ENCODE data around the gene CSTB. TPM values are rescaled to one million over a fixed set of nuclear protein-coding genes. Genes with fewer than 3 reads are reported as not detected.

Gene CSTB
- polyA plus RNA-seq, 3 donors, result 45.4 to 49.4 (median 47.3) TPM

DNA sequence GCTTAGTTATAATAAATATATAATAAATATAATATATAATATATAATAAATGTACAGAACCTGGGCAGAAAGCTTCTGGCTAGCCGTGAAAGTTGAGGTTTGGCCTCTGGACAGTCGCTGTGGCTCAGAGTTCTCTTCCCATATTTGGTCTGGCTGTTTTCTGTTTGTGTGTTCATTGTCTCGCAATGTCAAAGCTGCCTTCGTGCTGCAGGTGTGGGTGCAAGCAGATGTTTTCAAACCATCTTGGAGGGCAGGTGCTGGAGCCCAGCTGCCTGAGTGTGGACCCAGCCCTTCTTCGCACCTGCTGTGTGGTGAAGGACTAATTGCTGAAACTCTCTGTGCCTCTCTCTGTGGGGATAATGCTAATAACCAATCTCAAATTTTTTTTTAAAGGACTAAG lies 3.6 kb upstream of the CSTB start:
- no peak for DNase-seq (ENCODE audit: extremely low read depth in 1 of 11, low read depth in 9 of 11, low spot score in 4 of 11)

DNA sequence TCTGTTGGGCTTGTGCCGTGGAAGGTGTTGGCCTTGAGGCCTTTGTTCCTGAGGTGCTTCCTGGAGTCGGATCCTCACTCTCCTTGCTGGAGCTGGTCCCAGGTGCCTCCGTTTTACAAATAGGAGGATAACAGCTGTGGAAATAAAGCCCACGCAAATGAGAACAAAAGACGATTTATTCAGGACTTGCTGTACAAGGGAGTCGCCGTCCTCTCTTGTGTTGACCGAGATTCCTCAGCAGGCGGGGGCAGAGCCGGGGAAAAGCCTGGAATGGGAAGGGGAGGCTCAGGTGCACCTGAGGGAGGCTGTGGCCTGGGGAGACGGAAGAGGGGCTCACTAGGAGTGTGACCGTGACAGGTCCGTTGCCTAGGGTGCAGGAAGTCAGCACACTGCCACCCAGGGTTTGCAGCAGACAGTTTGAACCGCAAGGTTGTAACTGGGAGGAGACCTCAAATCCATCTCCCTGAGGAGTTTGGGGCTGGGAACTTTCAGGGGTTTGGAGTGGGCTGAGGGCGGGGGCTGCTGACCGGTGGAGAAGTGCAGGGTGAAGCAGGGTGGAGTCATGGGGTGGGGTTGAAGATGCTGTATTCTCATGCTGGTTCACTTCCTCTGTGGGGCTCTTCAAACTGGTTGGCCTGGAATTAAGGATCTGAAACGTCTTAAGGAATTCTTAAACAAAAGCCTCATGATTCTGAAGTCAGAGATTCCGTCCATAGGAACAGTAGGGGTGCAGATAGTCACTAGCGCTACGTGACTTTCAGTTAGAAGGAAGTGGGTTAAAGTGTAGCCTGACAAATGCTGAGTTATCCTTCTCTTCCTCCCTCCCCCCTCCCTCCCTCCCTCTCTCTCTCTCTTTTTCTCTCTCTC lies 2.6 kb upstream of the CSTB start:
- no peak for DNase-seq (ENCODE audit: extremely low read depth in 1 of 11, low read depth in 9 of 11, low spot score in 4 of 11)

GRCh38 chr21:43777953-43778352 lies 1.8 kb upstream of the CSTB start:
- no peak for DNase-seq (ENCODE audit: extremely low read depth in 1 of 11, low read depth in 9 of 11, low spot score in 4 of 11)

DNA sequence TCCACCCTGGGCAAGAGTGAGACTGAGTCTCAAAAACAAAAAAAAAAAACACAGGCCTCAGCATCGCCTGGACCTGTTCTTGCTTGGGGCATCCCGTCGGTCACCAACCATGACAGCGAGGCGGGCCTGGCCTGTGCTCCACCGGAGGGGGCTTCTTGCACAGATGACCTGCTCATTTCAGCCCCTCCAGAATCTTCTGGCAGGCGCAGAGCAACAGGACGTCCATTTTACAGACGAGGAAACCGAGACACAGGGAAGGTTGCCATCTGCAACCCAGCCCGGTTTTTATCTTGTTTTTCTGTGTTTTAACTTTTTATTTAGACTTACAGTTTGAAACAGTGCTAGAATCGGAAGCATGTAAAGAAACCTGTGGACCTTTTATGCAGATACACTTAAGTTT lies 918 bp downstream of the CSTB start:
- DNase-seq (ENCODE audit: extremely low read depth in 1 of 11, low read depth in 9 of 11, low spot score in 4 of 11), result no peak

DNA sequence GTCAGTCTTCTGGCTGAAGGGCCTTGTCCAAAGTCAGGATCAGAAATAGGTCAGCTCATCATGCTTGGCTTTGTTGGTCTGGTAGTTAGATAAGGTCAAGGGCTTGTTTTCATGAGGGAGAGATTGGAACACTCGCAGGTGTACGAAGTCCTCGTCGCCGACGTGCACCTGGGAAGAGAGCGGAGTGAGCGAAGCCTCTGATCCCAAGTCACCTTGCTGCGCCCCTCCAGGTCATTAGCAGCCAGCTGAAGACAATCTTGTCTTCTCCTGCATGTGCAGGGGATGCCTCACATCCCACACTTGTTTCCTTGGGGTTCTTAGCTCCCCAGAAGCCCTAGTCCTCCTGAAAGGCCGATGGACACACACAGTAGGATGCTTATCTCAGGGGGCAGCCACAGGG lies 1.9 kb downstream of the CSTB start:
- no peak for DNase-seq (ENCODE audit: extremely low read depth in 1 of 11, low read depth in 9 of 11, low spot score in 4 of 11)

GRCh38 chr21:43772425-43772821 lies 3.7 kb downstream of the CSTB start:
- no peak for DNase-seq (ENCODE audit: extremely low read depth in 1 of 11, low read depth in 9 of 11, low spot score in 4 of 11)

DNA sequence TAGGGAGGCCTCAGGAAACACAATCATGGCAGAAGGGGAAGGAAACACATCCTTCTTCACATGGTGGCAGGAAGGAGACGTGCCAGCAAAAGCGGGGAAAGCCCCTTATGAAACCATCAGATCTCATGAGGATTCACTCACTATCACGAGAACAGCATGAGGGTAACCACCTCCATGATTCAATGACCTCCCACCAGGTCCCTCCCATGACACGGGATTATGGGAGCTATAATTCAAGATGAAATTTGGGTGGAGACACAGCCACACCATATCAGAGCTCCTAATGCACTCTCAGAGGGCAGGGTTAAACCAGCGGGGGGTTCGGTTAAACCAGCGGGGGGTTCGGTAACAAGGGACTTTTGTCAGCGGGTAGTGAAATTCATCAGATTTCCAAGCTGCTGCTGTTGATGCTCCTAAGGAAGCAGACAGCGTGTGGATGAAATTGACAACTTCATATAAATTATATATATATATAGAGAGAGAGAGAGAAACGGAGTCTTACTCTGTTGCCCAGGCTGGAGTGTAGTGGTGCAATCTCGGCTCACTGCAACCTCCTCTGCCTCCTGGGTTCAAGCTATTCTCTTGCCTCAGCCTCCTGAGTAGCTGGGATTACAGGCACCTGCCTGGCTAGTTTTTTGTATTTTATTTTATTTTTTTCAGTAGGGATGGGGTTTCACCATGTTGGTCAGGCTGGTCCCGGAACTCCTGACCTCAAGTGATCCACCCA lies 4.2 kb downstream of the CSTB start:
- no peak for DNase-seq (ENCODE audit: extremely low read depth in 1 of 11, low read depth in 9 of 11, low spot score in 4 of 11)

DNA sequence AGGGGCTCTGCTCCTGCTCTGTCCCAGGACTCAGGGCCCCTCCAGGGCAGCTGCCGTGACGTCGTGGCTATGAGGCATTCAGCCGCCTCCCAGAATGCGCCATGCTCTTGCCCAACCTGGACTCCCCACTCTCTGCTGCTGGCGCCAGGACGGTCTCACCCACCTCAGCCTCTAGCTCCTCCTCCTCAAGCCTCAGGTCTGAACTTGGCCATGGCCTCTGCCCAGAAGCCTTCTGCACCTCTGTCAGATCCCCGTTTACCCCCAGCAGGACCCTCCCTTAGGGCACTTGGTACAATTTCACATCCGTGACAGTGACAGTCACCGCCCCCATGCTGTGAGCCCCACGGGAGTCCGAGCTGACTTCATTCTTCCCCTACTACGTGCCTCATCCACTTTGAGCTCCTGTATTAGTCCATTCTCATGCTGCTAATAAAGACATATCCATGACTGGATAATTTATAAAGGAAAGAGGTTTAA lies 4.9 kb downstream of the CSTB start:
- DNase-seq (ENCODE audit: extremely low read depth in 1 of 11, low read depth in 9 of 11, low spot score in 4 of 11), result no peak

DNA sequence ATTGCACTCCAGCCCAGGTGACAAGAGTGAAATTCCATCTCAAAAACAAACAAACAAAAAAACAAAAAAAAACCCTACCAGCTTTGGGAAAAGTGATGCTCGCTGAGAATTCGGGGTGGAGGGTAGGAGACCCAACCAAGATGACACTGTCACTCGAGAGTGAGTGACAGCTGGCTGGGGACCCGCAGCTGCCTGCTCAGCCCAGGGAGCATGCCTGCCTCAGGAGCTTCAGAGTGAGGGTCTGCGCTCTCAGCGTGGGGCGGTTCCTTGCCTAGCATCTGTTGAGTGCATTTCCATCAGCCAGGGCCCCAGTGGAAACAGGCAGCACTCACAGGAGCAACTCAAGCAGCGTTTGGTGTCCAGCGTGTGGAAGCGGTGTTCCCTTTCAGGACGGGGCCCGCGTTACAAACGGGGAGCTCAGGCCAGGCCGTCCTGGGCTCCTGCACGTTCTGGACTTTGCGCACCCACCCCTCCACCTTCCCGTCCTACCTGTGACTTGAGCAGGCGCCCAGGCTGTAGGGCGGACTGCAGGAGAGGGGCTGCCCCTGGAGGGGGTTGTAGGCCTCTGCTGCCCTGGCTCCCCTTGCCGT lies 5.9 kb downstream of the CSTB start:
- no peak for DNase-seq (ENCODE audit: extremely low read depth in 1 of 11, low read depth in 9 of 11, low spot score in 4 of 11)

DNA sequence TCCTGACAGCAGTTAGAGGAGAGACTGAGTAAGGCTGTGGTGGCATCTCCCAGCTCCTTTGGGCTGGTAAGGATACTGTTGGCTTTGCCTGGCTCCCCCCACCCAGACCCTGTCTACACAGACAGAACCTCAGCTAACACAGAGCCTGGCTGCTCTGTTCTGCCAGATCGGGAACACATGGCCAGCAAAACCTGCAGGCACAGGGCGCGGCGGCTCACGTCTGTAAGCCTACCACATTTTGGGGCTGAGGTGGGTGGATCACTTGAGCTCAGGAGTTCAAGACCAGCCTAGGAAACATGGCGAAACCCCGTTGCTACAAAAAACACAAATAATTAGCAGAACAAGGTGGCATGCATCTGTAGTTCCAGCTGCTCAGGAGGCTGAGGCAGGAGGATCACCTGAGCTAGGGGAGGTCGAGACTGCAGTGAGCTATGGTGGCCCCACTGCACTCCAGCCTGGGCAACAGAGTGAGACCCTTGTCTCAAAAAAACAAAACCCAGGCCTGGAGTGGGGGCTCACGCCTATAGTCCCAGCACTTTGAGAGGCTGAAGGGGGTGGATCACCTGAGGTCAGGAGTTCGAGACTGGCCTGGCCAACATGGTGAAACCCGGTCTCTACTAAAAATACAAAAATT lies 6.7 kb downstream of the CSTB start:
- DNase-seq (ENCODE audit: extremely low read depth in 1 of 11, low read depth in 9 of 11, low spot score in 4 of 11), result no peak

DNA sequence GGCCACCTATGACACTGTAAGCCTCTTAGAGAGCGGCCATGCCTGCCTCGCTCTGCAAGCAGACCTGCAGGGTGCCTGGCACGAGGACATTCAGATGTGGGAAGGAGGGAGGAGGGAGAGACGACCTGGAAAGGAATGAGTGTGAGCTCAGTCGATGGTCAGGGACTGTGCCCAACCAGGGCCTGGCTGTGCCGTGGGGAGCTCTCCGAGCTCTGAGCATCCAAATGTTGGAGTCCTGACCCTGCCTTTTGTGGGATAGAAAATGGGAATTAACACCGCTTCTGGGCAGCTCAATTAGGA lies 7.3 kb downstream of the CSTB start:
- no peak for DNase-seq (ENCODE audit: extremely low read depth in 1 of 11, low read depth in 9 of 11, low spot score in 4 of 11)

GRCh38 chr21:43767984-43768867 lies 7.9 kb downstream of the CSTB start:
- DNase-seq (ENCODE audit: extremely low read depth in 1 of 11, low read depth in 9 of 11, low spot score in 4 of 11), result peak in 1 of 11 donors; percentile 31

DNA sequence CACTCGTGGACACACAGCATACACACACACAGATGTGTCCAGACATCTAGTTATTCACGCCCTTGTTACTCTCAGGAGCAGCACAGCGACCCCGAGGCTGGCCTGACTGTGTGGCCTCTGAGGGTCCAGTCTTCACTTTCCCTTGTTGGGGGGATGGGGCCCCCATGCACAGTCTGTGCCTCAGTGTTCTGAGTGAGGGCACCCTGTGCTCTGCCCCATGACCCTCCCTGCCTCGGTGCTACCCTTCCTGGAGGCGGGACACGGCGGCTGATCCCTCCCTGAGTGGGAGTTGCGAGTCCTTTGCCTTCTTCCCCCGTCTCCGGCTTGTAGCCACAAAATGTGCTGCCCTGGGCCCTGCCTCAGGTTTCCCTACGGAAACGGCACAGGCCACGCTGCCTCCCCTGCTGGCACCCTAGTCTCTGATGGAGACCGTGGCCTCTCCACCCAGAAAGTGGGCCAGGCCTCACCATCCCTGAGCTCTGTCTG lies 8.6 kb downstream of the CSTB start:
- no peak for DNase-seq (ENCODE audit: extremely low read depth in 1 of 11, low read depth in 9 of 11, low spot score in 4 of 11)

DNA sequence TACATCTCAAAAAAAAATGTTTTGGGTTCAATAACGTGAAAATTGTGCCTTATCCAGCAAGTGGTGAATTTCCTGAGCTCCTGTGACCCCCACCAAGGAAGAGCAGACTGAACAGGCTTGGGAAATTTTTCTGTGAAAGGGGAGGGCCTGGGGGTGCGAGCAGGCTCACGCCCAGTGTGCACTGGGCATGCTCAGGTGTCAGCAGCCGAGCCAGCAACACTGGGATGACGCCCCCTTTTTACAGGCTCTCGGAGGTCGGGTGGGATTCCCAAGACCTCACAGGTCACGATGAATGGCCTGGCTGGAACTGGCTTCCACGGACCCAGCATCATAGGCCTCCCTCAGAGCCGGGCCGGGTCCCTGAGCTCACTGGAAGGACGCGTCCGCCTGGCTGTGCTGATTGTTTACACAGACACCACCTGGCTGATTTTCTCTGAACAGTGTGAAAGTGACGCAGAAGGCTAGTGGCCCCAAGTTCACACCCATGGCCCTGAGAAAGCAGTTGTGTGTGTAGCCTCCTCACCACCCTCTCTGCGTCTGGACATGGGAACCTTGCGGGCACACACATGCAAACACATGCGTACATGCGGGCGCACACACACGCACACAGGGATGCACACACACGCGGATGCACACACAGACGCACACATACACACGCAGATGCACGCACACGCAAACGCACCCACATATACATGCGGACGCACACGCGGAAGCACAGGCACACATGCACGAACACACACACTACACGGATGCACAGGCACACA lies 9.2 kb downstream of the CSTB start:
- DNase-seq (ENCODE audit: extremely low read depth in 1 of 11, low read depth in 9 of 11, low spot score in 4 of 11), result no peak

GRCh38 chr21:43764576-43765495 lies 11.3 kb downstream of the CSTB start:
- no peak for DNase-seq (ENCODE audit: extremely low read depth in 1 of 11, low read depth in 9 of 11, low spot score in 4 of 11)

DNA sequence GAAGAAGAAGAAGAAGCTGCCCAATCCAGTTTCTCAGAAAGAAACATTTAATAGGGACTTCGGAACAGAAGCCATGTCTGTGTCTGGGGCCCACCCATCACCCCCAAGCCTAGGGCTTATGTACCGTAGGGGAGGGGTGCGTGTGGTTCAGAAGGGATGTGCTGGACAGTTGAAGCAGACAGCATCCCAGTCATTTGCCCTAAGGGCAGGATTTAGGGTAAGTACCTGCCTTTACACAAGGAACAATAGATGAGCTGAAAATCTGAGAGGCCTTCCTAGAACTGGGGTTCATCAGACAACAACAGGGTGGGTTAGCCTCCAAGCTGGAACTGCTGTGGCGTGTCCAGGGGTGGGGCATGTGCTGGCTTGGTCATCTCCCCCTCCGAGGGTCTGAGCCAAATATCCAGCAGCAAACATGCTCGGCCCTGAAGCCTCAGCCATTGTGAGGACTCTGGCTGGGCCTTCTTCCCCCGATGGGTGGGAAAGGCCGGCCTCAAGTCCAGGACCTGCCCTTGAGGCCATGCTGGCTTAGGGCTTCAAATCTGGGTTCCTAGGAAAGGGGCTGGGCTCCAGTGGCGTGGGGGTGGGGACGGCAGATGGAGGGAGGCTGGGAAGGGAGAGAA lies 12.1 kb downstream of the CSTB start:
- no peak for DNase-seq (ENCODE audit: extremely low read depth in 1 of 11, low read depth in 9 of 11, low spot score in 4 of 11)
